HG03469 (cell line): Measurements from ENCODE around the gene EFR3B.
A peak's percentile ranks its signal among the peaks of the same experiment; 100 is the strongest.

ENCODE experiments used
- ATAC-seq: cut with Tn5 transposase; IDR thresholded peaks from one replicate; pipeline ENCODE4 v1.9.1; 2021; ENCODE audit warnings: mild to moderate bottlenecking, moderate library complexity, moderate number of reproducible peaks; ENCODE audit not compliant: unreplicated experiment

Gene EFR3B

DNA sequence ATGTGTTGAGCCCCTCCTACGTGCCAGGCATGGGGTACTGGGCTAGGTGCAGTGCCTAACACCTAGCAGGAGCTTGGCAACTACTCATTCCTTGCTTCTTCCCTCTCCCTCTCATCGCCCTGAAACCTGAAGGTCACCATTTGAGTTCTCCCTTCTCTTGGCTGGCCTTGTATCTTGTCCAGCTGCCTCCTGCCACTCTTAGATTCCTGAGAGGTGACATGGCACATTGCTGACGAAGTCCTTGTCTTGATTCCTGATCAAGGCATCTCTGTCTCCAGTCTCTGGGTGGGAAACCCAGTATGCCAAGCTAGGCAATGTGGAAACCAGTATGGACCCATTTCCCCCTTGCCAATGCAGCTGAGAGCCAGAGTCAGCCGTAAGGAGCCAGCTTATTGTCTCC, 9.0 kb upstream of the EFR3B start:
- no peak for ATAC-seq

DNA sequence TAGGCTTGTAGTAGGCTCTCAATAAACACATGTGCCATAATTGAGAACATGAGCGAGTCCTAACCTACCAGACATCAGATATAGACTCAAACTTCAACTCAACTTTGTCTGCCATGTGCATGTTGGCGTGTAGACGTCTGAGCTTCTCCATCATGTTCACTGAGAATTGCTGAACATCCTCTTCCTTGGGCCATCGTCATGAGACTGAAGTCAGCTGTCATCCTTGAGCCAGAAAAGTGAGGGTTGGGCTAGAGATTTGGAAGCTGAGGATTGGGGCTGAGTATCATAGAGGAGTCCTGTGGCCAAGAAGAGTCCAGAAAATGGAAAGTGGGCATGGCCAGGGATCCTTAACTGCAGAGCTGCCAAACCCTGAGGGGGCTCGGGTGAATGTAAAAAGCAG, 7.8 kb upstream of the EFR3B start:
- ATAC-seq: no peak

DNA sequence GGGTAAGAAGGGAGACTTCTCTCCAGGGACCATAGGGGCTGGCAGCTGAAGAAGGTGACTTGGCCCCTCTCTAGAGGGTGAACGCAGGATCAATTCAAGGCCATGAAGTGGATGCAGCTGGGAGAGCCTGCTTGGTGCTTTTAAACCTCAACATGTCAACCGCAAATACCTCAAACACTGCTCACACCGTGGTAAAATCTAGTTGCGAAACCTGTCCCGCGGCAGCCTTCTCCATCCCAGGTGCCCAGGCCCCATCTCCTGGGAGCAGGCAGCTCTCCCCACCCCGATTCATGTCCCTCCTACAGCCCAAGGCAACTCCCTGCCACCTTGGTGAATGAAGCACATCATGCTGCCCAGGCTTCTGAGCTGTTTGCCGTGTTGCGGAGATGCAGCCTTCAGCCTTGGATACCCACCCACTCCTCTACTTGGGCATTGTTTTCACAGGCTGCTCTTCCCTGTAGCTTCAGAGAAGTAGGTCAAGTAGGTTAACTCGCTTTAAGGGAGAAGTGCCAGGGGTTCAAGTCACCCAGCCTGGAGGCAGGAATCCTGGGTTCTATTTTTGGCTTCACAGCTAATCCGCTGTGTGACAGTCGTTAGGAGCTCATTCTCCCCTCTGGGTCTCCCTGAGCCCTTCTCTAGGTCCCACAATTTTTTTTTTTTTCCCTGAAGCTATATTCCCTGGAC, 6.2 kb upstream of the EFR3B start:
- no peak for ATAC-seq

DNA sequence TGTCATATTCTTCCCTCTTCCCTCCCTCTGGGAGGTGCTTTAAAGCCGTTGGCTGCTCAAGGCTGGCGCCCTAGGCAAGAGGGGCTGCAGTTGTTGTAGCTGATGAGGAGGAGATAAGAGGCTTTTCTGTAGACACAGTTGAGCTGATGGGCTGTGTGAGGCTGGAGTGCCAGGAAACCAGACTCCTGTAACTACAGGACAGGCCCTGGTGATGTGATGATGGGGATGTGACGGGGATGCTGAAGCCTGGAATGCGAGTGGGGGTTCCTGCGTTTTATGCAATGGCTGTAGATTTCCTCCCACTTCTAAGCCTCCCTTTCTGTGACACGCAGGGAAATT, 5.7 kb upstream of the EFR3B start:
- no peak for ATAC-seq

DNA sequence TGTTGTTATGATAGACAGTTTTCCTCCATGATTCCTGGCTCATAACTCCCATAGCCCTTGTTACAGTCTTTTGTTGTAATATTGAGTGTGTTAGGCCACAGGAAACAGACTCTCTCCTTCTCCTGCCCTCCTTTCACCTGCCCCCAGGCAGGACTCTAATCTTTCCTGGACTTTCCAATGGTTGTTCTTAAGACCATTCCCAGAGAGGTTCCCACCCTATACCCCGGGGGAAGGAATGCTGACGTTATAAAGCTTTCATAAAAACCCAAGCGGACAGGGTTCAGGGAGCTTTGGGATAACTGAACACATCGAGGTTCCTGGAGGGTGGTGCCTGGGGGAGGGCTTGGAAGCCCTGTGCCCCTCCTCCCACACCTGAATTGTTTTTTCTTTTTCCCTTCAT, 2.8 kb upstream of the EFR3B start:
- ATAC-seq: no peak

DNA sequence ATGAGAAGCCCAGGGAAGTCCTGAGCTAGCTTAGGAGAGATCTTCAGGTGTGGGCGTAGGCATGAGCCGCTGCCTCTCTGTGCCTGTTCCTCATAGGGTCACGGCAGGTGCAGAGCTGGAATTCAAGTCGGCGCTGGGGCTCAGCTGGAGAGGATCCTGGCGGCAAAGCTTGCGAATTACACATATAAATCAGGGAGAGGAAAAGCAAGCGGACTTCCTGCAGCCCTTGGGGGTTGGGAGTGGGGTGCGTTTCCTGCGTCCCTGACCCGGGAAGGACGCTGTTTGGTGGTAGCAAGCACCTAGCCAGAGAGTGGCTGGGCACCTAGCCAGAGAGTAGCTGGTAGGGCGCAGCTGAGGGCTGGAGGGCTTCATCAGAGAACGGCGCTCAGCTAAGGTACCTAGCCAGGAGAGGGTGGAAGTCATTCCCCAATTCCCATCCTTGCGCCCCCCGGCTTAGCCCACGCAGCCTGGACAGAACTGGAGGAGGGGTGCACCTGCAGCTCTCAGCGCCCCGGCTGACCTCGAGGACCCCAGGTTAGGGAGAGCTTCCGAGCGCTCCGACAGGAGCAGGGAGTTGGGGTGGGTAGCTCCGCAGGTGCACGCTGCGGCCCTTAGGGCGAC, 459 bp upstream of the EFR3B start:
- no peak for ATAC-seq

DNA sequence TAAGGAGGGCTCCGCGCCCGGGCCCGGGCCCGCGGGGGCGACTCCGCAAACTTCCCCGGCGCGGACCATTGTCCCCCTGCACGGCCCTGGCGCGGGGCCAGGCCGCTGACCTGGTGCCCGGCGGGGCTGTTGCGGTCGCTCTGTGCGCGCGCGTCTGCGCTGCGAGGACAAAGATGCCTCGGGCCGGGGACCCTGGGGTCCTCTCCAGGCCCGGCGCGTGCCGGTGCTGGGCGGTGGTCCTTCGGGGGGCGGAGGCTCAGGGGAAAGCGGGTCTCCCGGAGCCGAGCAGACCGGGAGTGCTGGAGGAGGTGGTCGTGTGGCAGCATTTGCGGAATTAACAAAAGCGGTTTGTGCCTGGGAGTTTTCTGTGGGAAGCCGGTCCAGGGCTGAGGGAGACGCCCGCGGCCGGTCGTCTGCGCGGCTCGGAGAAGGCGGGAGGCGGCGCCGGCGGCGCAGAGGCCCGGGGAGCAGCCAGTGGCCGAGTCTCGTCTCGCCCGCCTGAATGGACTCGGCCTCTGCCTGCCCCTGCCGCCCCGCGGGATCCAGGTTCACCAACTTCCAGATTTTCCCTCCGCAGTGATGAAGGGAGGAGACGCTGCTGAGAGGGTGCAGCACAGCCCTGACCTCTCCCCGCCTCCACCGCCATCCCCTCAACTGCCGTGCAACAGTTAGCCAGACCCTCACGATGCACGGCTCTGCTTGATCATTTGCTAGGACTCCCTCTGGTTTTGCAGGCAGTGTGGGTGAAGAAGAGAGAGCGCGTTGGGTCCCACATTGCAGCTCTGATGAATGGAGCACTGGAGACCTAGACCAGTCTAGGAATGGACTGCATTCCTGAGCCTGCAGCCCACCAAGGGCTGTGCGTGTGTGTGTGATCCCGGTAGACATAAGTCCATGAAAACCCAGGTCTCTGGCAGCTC, 705 bp downstream of the EFR3B start:
- ATAC-seq: no peak

DNA sequence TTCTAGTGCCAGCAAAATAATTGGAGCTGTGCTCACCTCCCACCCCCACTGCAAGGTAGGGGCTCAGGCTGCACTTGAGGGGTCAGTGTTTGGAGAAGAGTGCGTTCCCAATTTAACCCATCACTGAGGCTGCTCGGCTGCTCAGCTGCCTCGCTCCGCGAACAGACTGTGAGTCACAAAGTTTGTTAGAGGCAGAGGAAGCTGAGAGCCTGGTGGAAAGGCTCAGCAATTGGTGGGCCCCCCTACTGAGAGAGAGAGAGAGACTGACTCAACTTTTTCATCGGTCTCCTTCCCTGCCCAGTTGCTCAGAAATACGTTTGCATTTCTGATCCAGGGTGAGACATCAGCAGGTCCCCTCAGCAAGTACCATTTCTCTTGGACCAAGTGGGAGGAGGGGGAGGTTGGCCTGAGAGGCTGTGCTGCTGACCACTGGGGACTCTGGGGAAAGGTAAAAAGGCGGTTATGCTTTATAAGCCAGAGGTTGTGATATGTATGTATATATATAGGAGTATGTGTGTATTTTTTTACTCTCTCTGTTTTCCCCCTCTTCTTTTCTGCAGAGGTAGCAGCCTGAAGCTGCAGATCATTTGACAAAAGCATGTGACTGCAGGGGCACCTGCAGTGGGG, 1.5 kb downstream of the EFR3B start:
- ATAC-seq: no peak

DNA sequence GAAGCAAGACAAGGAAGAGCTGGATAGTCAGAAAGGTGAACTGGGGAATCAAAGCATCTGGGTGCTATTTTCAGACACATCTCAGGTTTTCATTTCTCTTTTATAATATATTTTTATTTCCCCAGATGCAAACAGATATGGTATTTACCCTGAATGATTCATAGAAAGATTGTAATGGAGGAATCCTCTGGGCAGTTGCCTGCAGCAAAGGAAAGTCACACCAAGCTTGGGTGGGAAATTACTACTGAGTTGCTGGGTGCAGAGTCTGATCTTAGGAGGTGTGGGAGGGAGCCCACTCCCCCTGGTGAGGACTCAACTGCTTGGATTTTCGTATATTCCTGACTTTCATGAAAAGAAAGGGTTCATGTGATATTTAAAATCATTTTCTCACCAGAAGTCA, 2.1 kb downstream of the EFR3B start:
- no peak for ATAC-seq

DNA sequence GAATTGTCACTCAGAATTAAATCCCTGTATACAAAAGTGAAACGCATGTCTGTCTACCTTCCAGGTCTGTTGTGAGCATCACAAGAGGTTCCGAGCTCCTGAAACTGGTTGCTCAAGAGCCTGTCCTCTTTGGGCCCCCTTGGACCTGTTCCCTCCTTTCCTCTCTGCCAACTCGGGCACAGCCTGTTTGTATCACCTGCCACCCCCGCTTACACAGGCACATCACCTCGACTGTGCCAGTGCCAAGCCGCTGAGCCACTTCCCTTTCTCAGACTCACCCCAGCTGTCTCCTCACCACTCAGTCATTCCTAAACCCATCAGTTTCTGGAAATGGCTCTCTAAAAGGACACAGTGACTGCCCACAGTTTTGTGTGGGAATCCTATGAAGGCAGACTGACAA, 3.1 kb downstream of the EFR3B start:
- ATAC-seq: no peak

DNA sequence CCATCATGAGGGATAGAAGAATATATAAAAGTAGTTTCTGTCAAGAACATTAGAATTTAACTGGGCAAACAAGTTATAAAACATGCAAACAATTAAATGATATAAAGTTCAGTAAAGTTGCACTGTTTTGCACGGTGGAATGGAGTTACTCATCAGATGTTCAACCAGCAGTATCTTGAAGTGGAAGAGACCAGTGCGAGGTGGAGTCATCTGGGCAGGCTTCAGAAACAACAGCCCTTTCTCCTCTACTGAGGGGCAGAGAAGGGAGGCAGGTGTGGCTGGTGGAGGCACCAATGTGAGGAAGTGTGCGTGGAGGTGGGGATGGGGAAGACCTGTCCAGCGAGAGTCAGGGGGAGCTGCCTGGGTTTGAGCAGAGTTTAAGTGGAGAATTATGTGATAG, 7.5 kb downstream of the EFR3B start:
- no peak for ATAC-seq

DNA sequence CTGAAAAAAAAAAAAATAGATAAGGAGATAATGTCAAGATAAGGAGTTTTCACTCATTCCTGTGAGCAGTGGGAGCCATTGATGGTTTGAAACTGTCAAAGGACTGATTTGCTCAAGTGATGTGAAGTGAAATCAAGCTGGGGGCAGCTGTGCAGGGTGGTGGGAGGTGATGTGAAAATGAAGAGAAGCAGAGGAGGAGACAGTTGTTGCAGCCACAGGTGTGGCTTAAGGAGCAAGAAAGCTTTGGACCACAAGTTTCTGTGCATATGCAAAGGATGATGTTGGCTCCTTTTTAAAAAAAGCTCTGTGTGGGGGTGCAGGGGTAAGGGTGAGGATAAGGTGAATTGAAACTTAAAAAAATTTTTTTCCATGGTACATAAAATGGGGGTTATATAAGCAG, 8.3 kb downstream of the EFR3B start:
- peak; percentile 65 for ATAC-seq

DNA sequence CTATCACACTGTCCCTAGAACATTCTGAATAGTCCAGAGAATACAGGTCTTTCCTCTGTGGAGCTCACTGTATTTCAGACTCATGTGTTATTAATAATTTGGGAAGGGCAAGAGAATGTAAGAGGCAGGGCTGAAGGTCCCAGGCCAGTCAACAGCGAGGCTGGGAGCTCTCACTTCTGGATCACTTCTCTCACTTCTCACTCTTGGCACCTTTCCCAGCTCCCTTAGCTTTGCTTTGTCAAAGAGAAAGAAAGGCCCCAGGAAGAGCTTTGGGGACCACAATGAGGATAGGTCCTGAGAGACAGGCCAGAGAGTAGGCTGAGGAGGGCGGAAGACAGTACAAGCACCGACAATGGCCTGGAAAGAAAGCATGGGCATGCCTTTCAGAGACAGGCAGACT, 11.2 kb downstream of the EFR3B start:
- no peak for ATAC-seq

DNA sequence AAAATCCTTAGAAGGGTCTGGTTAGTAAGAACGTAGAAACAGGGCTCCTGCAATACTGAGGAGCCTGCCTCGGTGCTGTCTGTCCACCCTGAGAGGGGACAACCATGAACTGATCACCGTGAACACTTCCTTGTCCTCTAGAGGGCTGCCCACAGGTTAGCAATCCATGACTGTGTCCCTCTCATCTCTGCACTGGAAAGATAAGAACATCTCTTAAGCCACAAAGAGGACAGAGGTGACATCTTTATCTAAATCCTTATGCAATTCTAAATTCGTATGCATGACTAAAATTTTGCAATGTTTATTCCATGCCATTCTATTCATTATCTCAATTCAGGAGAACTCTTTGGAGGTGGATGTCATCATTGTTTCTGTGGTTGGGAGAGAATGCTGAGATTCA, 12.8 kb downstream of the EFR3B start:
- no peak for ATAC-seq

DNA sequence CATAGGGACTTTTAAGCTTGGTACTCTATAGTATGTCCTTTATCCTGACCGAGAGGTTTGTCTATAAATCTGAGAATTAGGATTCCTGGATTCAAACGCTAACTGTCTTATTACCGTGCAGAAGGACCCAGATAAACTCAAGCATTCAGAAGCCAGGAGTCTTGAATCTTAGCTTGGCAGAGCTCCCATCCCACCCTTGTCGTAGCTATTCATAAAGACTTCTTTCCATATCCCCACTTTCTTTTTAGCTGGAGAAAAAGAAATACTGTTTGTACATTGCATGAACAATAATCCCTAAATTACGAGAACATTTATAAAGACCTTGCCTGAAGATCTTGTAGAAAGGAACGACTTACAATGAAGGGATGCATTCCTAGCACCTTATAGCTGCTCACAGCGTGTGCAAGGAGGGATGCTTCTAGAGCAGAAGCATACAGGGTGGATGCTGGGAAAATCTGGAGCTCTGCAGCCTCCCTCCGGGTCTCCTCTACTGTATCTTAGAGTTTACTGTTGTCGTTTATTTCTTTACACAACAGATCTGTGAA, 13.6 kb downstream of the EFR3B start:
- ATAC-seq: no peak

DNA sequence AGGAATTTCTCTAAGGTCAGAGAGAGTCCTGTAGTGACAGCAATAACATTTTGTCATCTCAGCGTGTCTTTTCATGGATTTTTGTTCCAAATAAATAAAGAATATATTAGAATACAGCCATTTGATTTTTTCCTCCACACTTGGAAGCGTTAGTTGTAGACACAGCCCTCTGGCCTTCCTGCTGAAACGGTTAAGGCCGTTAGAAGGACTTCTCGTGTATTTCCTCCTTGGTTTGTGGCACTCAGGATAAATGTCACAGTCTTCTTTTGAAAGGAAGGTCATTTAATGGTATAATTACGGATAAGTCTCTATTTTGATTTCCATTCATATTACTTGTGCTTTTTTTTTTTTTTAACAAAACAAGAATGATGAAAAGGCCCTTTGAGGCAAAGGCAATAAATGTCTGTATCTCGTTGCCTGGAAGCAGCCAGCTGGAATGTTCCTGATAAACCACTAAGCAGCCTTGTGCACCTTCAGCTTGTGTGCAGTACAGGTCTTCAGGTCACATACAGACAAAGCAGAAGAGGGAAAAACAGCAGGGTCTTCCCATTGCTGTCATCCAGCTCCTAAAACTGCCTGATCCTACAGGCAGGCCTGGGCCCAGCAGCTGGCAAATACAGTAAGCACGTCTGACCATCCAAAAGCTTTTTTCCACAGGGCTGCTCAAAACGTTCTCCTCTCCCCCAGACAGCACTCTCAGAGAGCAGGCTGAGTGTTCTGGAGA, 14.4 kb downstream of the EFR3B start:
- ATAC-seq: no peak

DNA sequence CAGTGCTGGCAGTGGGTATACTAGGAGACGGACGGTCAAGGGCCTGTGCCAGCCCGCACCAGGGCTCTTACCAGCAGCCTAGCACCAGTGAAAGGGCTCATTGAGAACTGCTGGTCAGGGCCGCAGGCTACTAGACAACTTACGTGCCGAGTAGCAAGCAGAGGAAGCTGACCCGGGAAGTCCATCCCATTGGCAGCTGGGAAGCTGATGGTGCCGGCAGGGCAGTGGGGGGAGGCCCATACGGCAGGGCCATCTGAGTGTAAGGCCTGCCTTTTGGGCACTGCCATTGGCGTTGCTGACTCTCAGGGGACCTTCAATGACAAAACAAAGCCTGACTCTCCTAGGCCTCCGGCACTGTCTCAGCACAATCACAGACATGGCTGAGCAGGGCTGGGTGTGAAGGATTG, 20.6 kb downstream of the EFR3B start:
- ATAC-seq: no peak

DNA sequence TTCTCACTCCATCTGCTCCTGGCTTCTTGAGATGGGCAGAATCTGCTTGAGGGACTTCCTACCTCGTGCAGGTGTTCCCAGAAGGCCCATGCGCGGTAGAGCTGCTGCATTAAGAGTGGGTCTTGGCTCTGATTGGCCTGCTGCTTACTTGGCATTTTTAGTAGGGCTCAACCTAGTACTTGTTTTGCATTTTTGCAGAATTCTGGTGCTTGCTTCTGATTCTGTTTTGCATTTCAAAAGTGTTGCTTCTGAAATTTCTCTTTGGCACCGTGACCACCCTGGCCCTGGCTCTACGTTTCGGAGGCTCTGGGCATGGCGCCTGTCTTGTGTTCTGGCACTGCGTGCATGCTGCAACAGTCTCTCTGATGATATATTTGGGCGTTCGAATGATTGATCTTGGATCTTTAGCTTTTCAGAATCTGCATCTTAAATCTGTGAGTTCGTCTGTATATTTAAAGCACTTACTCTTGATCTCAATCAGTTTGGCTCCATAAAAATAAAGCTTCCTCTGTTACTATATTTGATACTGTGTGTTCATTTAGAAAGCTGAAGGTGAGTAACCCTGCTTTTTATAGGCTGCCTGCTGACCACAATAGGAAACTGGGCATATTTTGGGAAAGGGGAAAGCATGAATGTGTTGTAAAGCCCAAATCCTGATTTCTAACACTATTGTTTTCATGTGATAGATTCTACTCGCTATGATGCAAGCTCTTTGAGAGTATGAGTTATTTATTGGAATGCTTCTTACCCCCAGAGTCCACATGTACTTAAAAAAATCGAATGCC, 22.2 kb downstream of the EFR3B start:
- ATAC-seq: no peak

DNA sequence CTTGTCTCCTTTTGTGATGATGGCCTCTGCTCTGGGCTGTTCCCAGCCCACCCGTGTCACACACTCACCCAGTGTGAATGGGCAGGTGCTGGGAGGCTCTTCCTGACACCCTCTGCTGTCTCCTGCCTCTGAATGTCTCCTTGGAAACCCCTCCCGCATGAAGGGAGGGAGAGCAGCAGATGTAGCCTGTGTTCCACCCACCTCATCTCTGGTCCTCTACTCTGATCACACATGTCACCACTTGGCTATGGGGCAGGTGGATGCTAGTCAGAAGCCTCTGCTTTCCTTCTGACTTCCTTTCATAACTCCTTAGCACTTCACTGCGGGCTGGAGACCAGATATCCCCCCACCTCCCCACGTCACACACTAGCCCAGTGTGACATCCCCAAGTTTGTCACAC, 23.9 kb downstream of the EFR3B start:
- ATAC-seq: no peak

DNA sequence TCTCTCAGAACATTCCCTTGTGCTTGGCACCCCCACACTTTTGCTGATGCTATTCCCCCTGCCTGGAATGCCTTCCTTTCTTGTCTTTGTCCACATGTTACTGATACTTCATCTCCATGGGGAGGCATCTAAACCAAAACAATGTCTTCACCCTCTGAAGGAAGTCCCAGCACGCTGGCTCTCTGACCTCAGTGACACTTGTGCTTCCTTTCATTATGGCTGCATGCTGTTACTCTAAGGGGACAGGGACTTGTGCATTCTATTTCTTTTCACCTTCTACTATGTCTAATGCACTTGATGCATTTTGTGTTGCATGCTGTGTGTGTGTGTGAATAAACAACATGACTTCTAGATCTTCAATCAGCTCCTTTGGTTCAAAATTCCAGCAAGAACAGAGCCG, 24.6 kb downstream of the EFR3B start:
- ATAC-seq: no peak
